GM10266 (cell line): Measurements from ENCODE around the gene ZAR1.

Source experiments
- DNase-seq: peaks from one replicate; pipeline ENCODE4 v3.0.0; 2012; ENCODE audit errors: extremely low spot score
- CTCF ChIP-seq: IDR thresholded peaks from 2 replicates; pipeline ENCODE4 v1.5.1; 2012; ENCODE audit warnings: mild to moderate bottlenecking, low read depth; ENCODE audit not compliant: control insufficient read depth, insufficient read depth; ENCODE audit errors: missing control alignments

Gene ZAR1

DNA sequence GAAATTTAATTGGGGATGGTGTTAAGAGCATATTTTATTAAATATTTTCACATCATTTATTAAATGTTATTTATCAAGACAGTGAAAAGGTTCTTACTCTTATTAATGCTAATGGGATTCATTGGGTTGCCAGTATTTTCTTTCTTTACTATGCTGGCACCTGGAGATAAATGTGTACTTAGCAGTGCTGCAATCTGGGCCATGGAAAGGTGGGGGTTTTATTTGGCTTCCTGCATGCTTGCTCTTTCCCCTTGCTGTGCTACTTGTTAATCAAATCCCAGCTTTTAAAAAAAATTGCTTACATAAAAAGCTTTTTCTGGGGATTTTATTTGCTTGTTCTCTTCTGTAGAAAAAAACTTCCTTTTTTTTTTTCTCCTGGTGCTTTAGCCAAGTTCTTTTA lies 48.3 kb downstream of the ZAR1 start:
- TF ChIP-seq CTCF, result no peak
- no peak for DNase-seq

DNA sequence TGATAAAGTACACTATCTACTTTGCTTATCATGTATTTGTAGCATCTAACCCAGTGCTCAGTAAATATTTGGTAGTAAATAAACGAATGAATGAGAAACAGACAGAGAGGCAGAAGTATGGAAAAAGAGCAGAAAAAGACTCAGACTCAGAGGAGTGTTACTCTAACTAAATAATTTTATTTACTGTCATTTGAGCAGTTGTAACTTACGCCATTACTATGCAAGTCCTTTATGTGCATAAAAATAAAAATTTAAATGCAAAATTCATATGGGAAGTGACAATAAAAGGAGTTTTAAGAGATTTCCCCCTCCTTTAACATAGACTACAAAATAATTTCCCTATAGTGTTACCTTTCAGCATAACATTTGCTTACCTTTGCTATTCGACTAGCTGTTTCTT lies 49.5 kb downstream of the ZAR1 start:
- no peak for TF ChIP-seq CTCF
- no peak for DNase-seq

GRCh38 chr4:48542888-48543287 lies 52.8 kb downstream of the ZAR1 start:
- no peak for DNase-seq
- no peak for TF ChIP-seq CTCF

DNA sequence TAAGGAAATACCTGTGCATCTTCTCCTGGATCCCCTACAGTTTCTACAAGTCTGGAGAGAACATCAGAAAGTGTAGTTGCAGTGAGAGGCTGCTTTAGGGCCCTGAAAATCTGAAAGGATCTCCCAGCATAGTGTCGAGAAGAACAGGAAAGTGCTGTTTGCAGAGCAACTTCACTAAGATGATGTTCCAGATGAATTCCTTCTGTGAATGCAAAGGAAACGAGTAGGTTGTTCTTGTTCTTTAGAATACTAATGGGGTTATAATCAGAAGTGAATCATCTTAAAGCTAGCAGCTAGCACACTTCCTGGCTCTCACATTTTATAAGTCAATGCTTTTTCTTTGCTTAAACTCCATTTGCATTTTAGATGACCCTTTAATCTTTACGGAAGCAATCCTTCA lies 53.7 kb downstream of the ZAR1 start:
- TF ChIP-seq CTCF, result no peak
- DNase-seq, result no peak
